K562 (cell line): ENCODE data around the gene WWP2. TPM values are rescaled to one million over a fixed set of nuclear protein-coding genes. Genes with fewer than 3 reads are reported as not detected.

Experiments
- CHAMP1 ChIP-seq: fragments of 450-650 bp; IDR thresholded peaks from 2 replicates; pipeline ENCODE4 v1.6.1; 2016; ENCODE audit warnings: mild to moderate bottlenecking
- MNT ChIP-seq, 2 experiments: fragments of 450-650 bp; conservative IDR thresholded peaks; 2 replicates each; pipeline ENCODE4 v1.6.1; 2017; ENCODE audit warnings: mild to moderate bottlenecking in 2 of 2, moderate library complexity in 2 of 2
- PPARD ChIP-seq: fragments of 250-450 bp; sonication (Bioruptor Pico); IDR thresholded peaks from 2 replicates; pipeline ENCODE4 v1.8.0; 2022; ENCODE audit warnings: inconsistent platforms, mild to moderate bottlenecking, moderate library complexity
- SAFB ChIP-seq: fragments of 200-400 bp; formaldehyde crosslinking; IDR thresholded peaks from 2 replicates; pipeline ENCODE4 v1.6.1; 2017; ENCODE audit warnings: low read depth, low read length, borderline replicate concordance
- SMARCB1 ChIP-seq: IDR thresholded peaks from 2 replicates; pipeline ENCODE4 v1.6.1; 2011; ENCODE audit warnings: improper control_type of control experiment, low read depth; ENCODE audit not compliant: insufficient read length
- SRSF7 ChIP-seq: fragments of 200-400 bp; formaldehyde crosslinking; optimal IDR thresholded peaks from 2 replicates; pipeline ENCODE3; 2017; ENCODE audit warnings: mild to moderate bottlenecking, low read depth, low read length
- SUPT5H ChIP-seq: fragments of 450-650 bp; IDR thresholded peaks from 2 replicates; pipeline ENCODE4 v1.6.1; 2016
- XRCC3 ChIP-seq: fragments of 450-650 bp; IDR thresholded peaks from 2 replicates; pipeline ENCODE4 v1.6.1; 2017; ENCODE audit warnings: mild to moderate bottlenecking, moderate library complexity
- ZBTB33 ChIP-seq: sonication (generic); formaldehyde crosslinking; IDR thresholded peaks from 2 replicates; pipeline ENCODE4 v1.8.1; 2023; ENCODE audit warnings: mild to moderate bottlenecking, missing genetic modification reagents
- ZC3H8 ChIP-seq: fragments of 450-650 bp; IDR thresholded peaks from 2 replicates; pipeline ENCODE4 v1.6.1; 2017
- ZNF77 ChIP-seq: fragments of 250-450 bp; sonication (Bioruptor Pico); IDR thresholded peaks from 2 replicates; pipeline ENCODE4 v1.5.0; 2020
- polyA plus RNA-seq, 8 experiments: library from polyadenylated mRNA; depleted of rRNA in 4 of 8; stranded (reverse) in 5 of 8; unstranded in 3 of 8; fragments of >200 nt; fragmentation: Nextera tagmentation in 2 of 8; fragmentation: Illumina TruSeq in 1 of 8; extraction: Ambion mirVana in 2 of 8; extraction: Trizol in 1 of 8; gene quantifications; 2 replicates each; pipeline versions ENCODE4 v1.2.1 to v1.2.3, GENCODE V29; 2011 to 2014; ENCODE audit warnings: inconsistent platforms in 1 of 8, missing spikeins in 1 of 8
- total RNA-seq, 7 experiments: library from RNA; depleted of rRNA in 6 of 7; stranded (reverse); fragments of >200 nt in 6 of 7; fragmentation: Illumina TruSeq in 2 of 7; extraction: Trizol in 2 of 7; gene quantifications; 2 replicates each; pipeline versions ENCODE4 v1.2.1 to v1.2.3, GENCODE V29; 2011 to 2021; ENCODE audit warnings: low replicate concordance in 1 of 7
- TF ChIP-seq, protein P1 (sequence below), 2 experiments: fragments of 450-650 bp; formaldehyde crosslinking in 1 of 2; IDR thresholded peaks; 2 replicates each; pipeline versions ENCODE4 v1.4.0 to v1.6.1; 2014 to 2020; ENCODE audit warnings: mild to moderate bottlenecking in 2 of 2, borderline replicate concordance in 1 of 2, low read depth in 1 of 2

WWP2 gene
- total and polyA plus RNA-seq, 9 of the 15 experiments (the other 6 are each of a cell fraction or from before 2014, with no cell fraction given), result 1.9 to 34.4 (median 14.6) TPM

GRCh38 chr16:69754469-69755310 lies 7.4 kb upstream of the WWP2 start, which contains the start of gene NOB1 (continued):
- no peak for TF ChIP-seq CHAMP1
- TF ChIP-seq SUPT5H, result peak; percentile 97
- TF ChIP-seq PPARD, result no peak
- TF ChIP-seq, protein P1, sequence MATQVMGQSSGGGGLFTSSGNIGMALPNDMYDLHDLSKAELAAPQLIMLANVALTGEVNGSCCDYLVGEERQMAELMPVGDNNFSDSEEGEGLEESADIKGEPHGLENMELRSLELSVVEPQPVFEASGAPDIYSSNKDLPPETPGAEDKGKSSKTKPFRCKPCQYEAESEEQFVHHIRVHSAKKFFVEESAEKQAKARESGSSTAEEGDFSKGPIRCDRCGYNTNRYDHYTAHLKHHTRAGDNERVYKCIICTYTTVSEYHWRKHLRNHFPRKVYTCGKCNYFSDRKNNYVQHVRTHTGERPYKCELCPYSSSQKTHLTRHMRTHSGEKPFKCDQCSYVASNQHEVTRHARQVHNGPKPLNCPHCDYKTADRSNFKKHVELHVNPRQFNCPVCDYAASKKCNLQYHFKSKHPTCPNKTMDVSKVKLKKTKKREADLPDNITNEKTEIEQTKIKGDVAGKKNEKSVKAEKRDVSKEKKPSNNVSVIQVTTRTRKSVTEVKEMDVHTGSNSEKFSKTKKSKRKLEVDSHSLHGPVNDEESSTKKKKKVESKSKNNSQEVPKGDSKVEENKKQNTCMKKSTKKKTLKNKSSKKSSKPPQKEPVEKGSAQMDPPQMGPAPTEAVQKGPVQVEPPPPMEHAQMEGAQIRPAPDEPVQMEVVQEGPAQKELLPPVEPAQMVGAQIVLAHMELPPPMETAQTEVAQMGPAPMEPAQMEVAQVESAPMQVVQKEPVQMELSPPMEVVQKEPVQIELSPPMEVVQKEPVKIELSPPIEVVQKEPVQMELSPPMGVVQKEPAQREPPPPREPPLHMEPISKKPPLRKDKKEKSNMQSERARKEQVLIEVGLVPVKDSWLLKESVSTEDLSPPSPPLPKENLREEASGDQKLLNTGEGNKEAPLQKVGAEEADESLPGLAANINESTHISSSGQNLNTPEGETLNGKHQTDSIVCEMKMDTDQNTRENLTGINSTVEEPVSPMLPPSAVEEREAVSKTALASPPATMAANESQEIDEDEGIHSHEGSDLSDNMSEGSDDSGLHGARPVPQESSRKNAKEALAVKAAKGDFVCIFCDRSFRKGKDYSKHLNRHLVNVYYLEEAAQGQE (IDR thresholded peaks at IDR 0.05; ENCODE audit: borderline replicate concordance), result peak; percentile 94
- TF ChIP-seq, protein P1 (CRISPR knock-in tag; IDR thresholded peaks at IDR 0.05; ENCODE audit: low read depth), result peak; percentile 54; the same call in 1 of the 2 replicates
- no peak for TF ChIP-seq ZNF77
- TF ChIP-seq SMARCB1, result no peak
- TF ChIP-seq XRCC3, result no peak
- peak; percentile 56 for TF ChIP-seq ZBTB33
- TF ChIP-seq MNT (conservative IDR thresholded peaks at IDR 0.05), result peak; percentile 92 to 96
- TF ChIP-seq SRSF7, result no peak
- TF ChIP-seq SAFB, result no peak; the same call in 1 of the 2 replicates
- no peak for TF ChIP-seq ZC3H8
